Upper lobe of left lung (tissue), 6 donors: ENCODE results near the gene PACSIN1. TPM values are rescaled to one million over a fixed set of nuclear protein-coding genes. Genes with fewer than 3 reads are reported as not detected.

Experiments
- ATAC-seq, 2 donors: fragments of 200-7000 bp; cut with Tn5 transposase; one replicate each; pipeline ENCODE4 v1.9.1; 2022; ENCODE audit warnings: mild to moderate bottlenecking in 2 of 2, moderate library complexity in 2 of 2; ENCODE audit not compliant: low FRiP score in 2 of 2
- DNase-seq, 2 donors: peaks; one replicate each; pipeline ENCODE4 v3.0.0-alpha.2; 2019 to 2020
- H3K27ac ChIP-seq, 4 donors: fragments of 200-600 bp; sonication (generic); one replicate each; pipeline ENCODE4 v1.5.1; 2016 to 2019
- H3K27me3 ChIP-seq, 4 donors: fragments of 200-600 bp; sonication (generic); one replicate each; pipeline ENCODE4 v1.5.1; 2017 to 2019
- H3K36me3 ChIP-seq, 4 donors: fragments of 200-600 bp; sonication (generic); one replicate each; pipeline ENCODE4 v1.5.1; 2016 to 2019
- H3K4me1 ChIP-seq, 4 donors: fragments of 200-600 bp; sonication (generic); one replicate each; pipeline ENCODE4 v1.5.1; 2018 to 2019
- H3K4me3 ChIP-seq, 4 donors: fragments of 200-600 bp; sonication (generic); one replicate each; pipeline ENCODE4 v1.5.1; 2017 to 2019; ENCODE audit warnings: mild to moderate bottlenecking in 2 of 4, moderate library complexity in 1 of 4
- H3K9me3 ChIP-seq, 4 donors: fragments of 200-600 bp; sonication (generic); one replicate each; pipeline ENCODE4 v1.5.1; 2018 to 2019
- EP300 ChIP-seq, 4 donors: sonication (generic); formaldehyde crosslinking; IDR thresholded peaks; one replicate each; pipeline ENCODE4 v1.5.1; 2017; ENCODE audit warnings: antibody characterized with exemption in 4 of 4, control low read depth in 2 of 4
- POLR2A ChIP-seq, 4 donors: fragments of 450-650 bp; IDR thresholded peaks; one replicate each; pipeline ENCODE4 v1.5.1; 2016 to 2017; ENCODE audit warnings: antibody characterized with exemption in 4 of 4, mild to moderate bottlenecking in 2 of 4
- POLR2AphosphoS5 ChIP-seq, 2 donors: sonication (generic); formaldehyde crosslinking; IDR thresholded peaks; one replicate each; pipeline ENCODE4 v1.5.1; 2017; ENCODE audit warnings: antibody characterized with exemption in 2 of 2
- WGBS, 2 donors: methylation state at CpG; one replicate each; pipeline ENCODE4 v1.1.5; 2017 to 2018; 5-methylcytosine and 5-hydroxymethylcytosine counted together
- total RNA-seq, 6 donors: library from RNA; depleted of rRNA in 4 of 6; stranded (reverse); fragments of >200 nt in 4 of 6; gene quantifications; one replicate each; pipeline versions ENCODE4 v1.1.0 to v1.2.1, GENCODE V29; 2016 to 2021
- TF ChIP-seq, protein P1 (sequence below), 6 experiments: fragments of 450-650 bp in 4 of 6; fragments of 200-600 bp in 2 of 6; sonication (generic) in 2 of 6; IDR thresholded peaks; one replicate each; pipeline ENCODE4 v1.5.1; 2016 to 2019; ENCODE audit warnings: antibody characterized with exemption in 6 of 6
- donor health status: DM: no; HTN: no; CAD: no; lungs with moderate emphysema.
- donor health status: DM: no; HTN: yes; CAD: no; lungs with severe emphysema.

Gene PACSIN1
- total RNA-seq, 6 donors from 2014 or later, result 0.06 to 3.0 (median 0.17) TPM; not detected in 3

DNA sequence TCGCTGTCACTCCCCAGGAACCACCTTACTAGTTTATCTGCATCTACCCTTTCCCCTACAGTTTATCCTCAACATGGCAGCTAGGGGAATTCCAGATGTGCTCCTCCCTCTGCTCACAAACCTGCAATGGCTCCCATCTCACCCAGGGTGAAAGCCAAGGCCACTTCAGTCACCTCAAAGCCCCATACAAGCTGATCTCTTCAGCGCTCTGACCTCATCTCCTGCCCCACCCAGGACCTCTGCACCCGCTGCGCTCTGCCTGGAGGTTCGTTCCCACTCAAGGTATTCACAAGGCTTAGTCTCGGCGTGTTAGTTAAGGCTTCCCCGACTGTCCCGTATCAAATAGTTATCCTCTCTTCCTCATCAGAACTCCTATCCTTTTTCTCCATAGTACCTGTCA lies 118.8 kb downstream of the PACSIN1 start:
- no peak overlapping the region for H3K27ac ChIP-seq
- no peak for DNase-seq
- WGBS, 2 donors, result 88 to 98% methylated on average over 9 of the region's 9 CpGs

More for the DNA sequence above, 118.8 kb downstream of the PACSIN1 start:
- Histone ChIP-seq H3K4me3 (no peak overlapping the region), H3K36me3 (peaks cover 6 to 31% (median 18%) of the 10 kb centered on the region in 4 donors), H3K9me3 (no peaks in the 10 kb centered on the region), H3K4me1 (no peaks in the 10 kb centered on the region), H3K27me3 (no peaks in the 10 kb centered on the region)
- TF ChIP-seq POLR2AphosphoS5 (IDR thresholded peaks at IDR 0.05), result no peak
- TF ChIP-seq POLR2A (IDR thresholded peaks at IDR 0.05), result no peak
- no peak for TF ChIP-seq EP300 (IDR thresholded peaks at IDR 0.05)
- TF ChIP-seq, protein P1, sequence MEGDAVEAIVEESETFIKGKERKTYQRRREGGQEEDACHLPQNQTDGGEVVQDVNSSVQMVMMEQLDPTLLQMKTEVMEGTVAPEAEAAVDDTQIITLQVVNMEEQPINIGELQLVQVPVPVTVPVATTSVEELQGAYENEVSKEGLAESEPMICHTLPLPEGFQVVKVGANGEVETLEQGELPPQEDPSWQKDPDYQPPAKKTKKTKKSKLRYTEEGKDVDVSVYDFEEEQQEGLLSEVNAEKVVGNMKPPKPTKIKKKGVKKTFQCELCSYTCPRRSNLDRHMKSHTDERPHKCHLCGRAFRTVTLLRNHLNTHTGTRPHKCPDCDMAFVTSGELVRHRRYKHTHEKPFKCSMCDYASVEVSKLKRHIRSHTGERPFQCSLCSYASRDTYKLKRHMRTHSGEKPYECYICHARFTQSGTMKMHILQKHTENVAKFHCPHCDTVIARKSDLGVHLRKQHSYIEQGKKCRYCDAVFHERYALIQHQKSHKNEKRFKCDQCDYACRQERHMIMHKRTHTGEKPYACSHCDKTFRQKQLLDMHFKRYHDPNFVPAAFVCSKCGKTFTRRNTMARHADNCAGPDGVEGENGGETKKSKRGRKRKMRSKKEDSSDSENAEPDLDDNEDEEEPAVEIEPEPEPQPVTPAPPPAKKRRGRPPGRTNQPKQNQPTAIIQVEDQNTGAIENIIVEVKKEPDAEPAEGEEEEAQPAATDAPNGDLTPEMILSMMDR (IDR thresholded peaks at IDR 0.05), result no peak
- no peak for ATAC-seq

Other genes starting within 250 kb of the PACSIN1 start
- 10 to 100 TPM; 19.9 to 91.5 (median 58.9) TPM for gene HMGA1, start 229.2 kb upstream of the PACSIN1 start, total RNA-seq
- gene SMIM29, start 217.1 kb upstream of the PACSIN1 start, total RNA-seq, result 10 to 100 TPM; 12.6 to 42.2 (median 34.9) TPM
- gene NUDT3, start 73.4 kb upstream of the PACSIN1 start, total RNA-seq, result 10 to 100 TPM; 15.1 to 32.7 (median 26.0) TPM
- gene RPS10, start 40.0 kb upstream of the PACSIN1 start, total RNA-seq, result 1,000 to 10,000 TPM in 4 of 6 donors, 100 to 1,000 TPM in 2; 383 to 1,975 (median 1,074) TPM
- 1 to 10 TPM in 5 of 6 donors, under 1 TPM in 1; 0.61 to 5.2 (median 3.8) TPM for gene SPDEF, start 90.3 kb downstream of the PACSIN1 start, total RNA-seq
- gene ILRUN, start 230.7 kb downstream of the PACSIN1 start, total RNA-seq, result 100 to 1,000 TPM in 2 of 6 donors, 10 to 100 TPM in 4; 50.3 to 111 (median 93.6) TPM